Upper lobe of left lung (tissue), 4 donors: Measurements from ENCODE around the gene CDK5R1.

ENCODE experiments used
- CTCF ChIP-seq, 6 experiments: fragments of 450-650 bp in 4 of 6; fragments of 200-600 bp in 2 of 6; sonication (generic) in 2 of 6; IDR thresholded peaks; one replicate each; pipeline ENCODE4 v1.5.1; 2016 to 2019; ENCODE audit warnings: antibody characterized with exemption in 6 of 6
- EP300 ChIP-seq, 4 donors: sonication (generic); formaldehyde crosslinking; IDR thresholded peaks; one replicate each; pipeline ENCODE4 v1.5.1; 2017; ENCODE audit warnings: antibody characterized with exemption in 4 of 4, control low read depth in 2 of 4
- POLR2A ChIP-seq, 4 donors: fragments of 450-650 bp; IDR thresholded peaks; one replicate each; pipeline ENCODE4 v1.5.1; 2016 to 2017; ENCODE audit warnings: antibody characterized with exemption in 4 of 4, mild to moderate bottlenecking in 2 of 4
- POLR2AphosphoS5 ChIP-seq, 2 donors: sonication (generic); formaldehyde crosslinking; IDR thresholded peaks; one replicate each; pipeline ENCODE4 v1.5.1; 2017; ENCODE audit warnings: antibody characterized with exemption in 2 of 2

- TF ChIP-seq CTCF (IDR thresholded peaks at IDR 0.05) (no peak), POLR2A (IDR thresholded peaks at IDR 0.05) (no peak), POLR2AphosphoS5 (IDR thresholded peaks at IDR 0.05) (no peak), EP300 (IDR thresholded peaks at IDR 0.05) (no peak)
These were observed 6.8 kb downstream of the CDK5R1 start for GRCh38 chr17:32493571-32493970.
